H1 (cell line): ENCODE data around the gene CD300LB. TPM values are rescaled to one million over a fixed set of nuclear protein-coding genes. Genes with fewer than 3 reads are reported as not detected.

ENCODE experiments used
- CTCF ChIA-PET: fragments of 300-600 bp; sonication (Branson Sonifier 250); formaldehyde crosslinking; loops from one replicate; lab custom pipeline; 2021; ENCODE audit not compliant: partially characterized antibody; lab: Charles Lee
- POLR2A ChIA-PET: fragments of 300-600 bp; sonication (Branson Sonifier 250); formaldehyde crosslinking; loops from one replicate; lab custom pipeline; 2021; ENCODE audit warnings: inconsistent platforms; ENCODE audit not compliant: partially characterized antibody; lab: Charles Lee
- DNase-seq, 2 experiments: peaks; one replicate each; pipeline versions ENCODE4 v3.0.0 to v3.0.0-alpha.2; 2010 to 2022; ENCODE audit warnings: low spot score in 2 of 2, low read depth in 1 of 2, mixed read lengths in 1 of 2
- FAIRE-seq: peaks from 2 replicates; lab custom pipeline; 2011; peaks lifted over from hg19 to GRCh38; lab: Jason Lieb, UNC
- H2AFZ ChIP-seq: 2 replicates; pipeline ENCODE4 v1.8.1; 2012; ENCODE audit warnings: low read length, inconsistent platforms
- H2AK5ac ChIP-seq: 2 replicates; pipeline ENCODE4 v1.6.1; 2013; ENCODE audit warnings: low read depth, low read length
- H2BK120ac ChIP-seq: replicated peaks from 2 replicates; pipeline ENCODE3; 2013; ENCODE audit warnings: low read depth, low read length, inconsistent platforms
- H2BK12ac ChIP-seq: 2 replicates; pipeline ENCODE4 v1.6.1; 2013; ENCODE audit warnings: low read depth, low read length
- H2BK15ac ChIP-seq: 2 replicates; pipeline ENCODE4 v1.6.1; 2013; ENCODE audit warnings: low read length
- H2BK20ac ChIP-seq: 2 replicates; pipeline ENCODE4 v1.6.1; 2013; ENCODE audit warnings: low read length
- H2BK5ac ChIP-seq: 2 replicates; pipeline ENCODE4 v1.6.1; 2013; ENCODE audit warnings: low read depth, low read length
- H3K14ac ChIP-seq: 2 replicates; pipeline ENCODE4 v1.6.1; 2013; ENCODE audit warnings: inconsistent platforms; ENCODE audit not compliant: insufficient read length
- H3K18ac ChIP-seq: 2 replicates; pipeline ENCODE4 v1.6.1; 2013; ENCODE audit warnings: low read length; ENCODE audit errors: extremely low read depth
- H3K23ac ChIP-seq: 2 replicates; pipeline ENCODE4 v1.6.1; 2013; ENCODE audit warnings: inconsistent platforms; ENCODE audit not compliant: insufficient read length
- H3K23me2 ChIP-seq: 2 replicates; pipeline ENCODE4 v1.6.1; 2013; ENCODE audit warnings: low read depth, low read length
- H3K27ac ChIP-seq: 2 replicates; pipeline ENCODE4 v1.6.1; 2011; ENCODE audit warnings: low read depth, low read length, inconsistent platforms
- H3K27me3 ChIP-seq, 4 experiments: replicated peaks in 1 of 4; 1 replicate in 1 of 4; 2 replicates in 3 of 4; pipeline versions ENCODE4 v1.6.1 to v1.8.1; 2011 to 2013; ENCODE audit warnings: low read length in 3 of 4, mild to moderate bottlenecking in 3 of 4, inconsistent platforms in 2 of 4, mixed read lengths in 2 of 4, moderate library complexity in 1 of 4; ENCODE audit not compliant: control insufficient read depth in 3 of 4, insufficient read depth in 3 of 4; ENCODE audit errors: extremely low read depth in 1 of 4
- H3K36me3 ChIP-seq, 4 experiments: 2 replicates each; pipeline versions ENCODE4 v1.6.1 to v1.8.1; 2011 to 2013; ENCODE audit warnings: mild to moderate bottlenecking in 4 of 4, low read length in 3 of 4, moderate library complexity in 2 of 4, control low read depth in 1 of 4, inconsistent platforms in 1 of 4; ENCODE audit not compliant: insufficient read depth in 4 of 4, control insufficient read depth in 2 of 4
- H3K4ac ChIP-seq: replicated peaks from 2 replicates; pipeline ENCODE3; 2013; ENCODE audit warnings: low read length, low read depth, mixed read lengths, inconsistent platforms; ENCODE audit not compliant: insufficient read length
- H3K4me1 ChIP-seq, 4 experiments: replicated peaks in 1 of 4; 1 replicate in 1 of 4; 2 replicates in 3 of 4; pipeline versions ENCODE4 v1.6.1 to v1.8.1; 2011 to 2013; ENCODE audit warnings: low read length in 3 of 4, inconsistent platforms in 2 of 4, mixed read lengths in 1 of 4; ENCODE audit not compliant: insufficient read depth in 4 of 4, control insufficient read depth in 3 of 4
- H3K4me2 ChIP-seq, 2 experiments: 2 replicates each; pipeline versions ENCODE4 v1.6.1 to v1.8.1; 2011 to 2013; ENCODE audit warnings: low read depth in 2 of 2, low read length in 2 of 2, control low read depth in 1 of 2, inconsistent platforms in 1 of 2, mild to moderate bottlenecking in 1 of 2; ENCODE audit not compliant: insufficient read depth in 1 of 2
- H3K4me3 ChIP-seq, 4 experiments: fragments of 200-600, 300-600 bp in 1 of 4; sonication (generic), shearing (Covaris generic), sonication (Bioruptor Twin) in 1 of 4; 2 replicates each; pipeline versions ENCODE4 v1.5.1 to v1.8.1; 2011 to 2016; ENCODE audit warnings: low read length in 4 of 4, low read depth in 3 of 4, control low read depth in 2 of 4, inconsistent platforms in 2 of 4, mild to moderate bottlenecking in 2 of 4, mixed read lengths in 1 of 4, moderate library complexity in 1 of 4; ENCODE audit not compliant: insufficient read depth in 2 of 4; ENCODE audit errors: extremely low read depth in 1 of 4
- H3K56ac ChIP-seq: replicated peaks from 2 replicates; pipeline ENCODE3; 2013; ENCODE audit warnings: low read depth, mild to moderate bottlenecking, mixed read lengths, low read length, inconsistent platforms; ENCODE audit not compliant: insufficient read length
- H3K79me1 ChIP-seq: 2 replicates; pipeline ENCODE4 v1.6.1; 2013; ENCODE audit warnings: low read depth, low read length, control low read depth
- H3K79me2 ChIP-seq, 2 experiments: 2 replicates each; pipeline versions ENCODE4 v1.6.1 to v1.8.1; 2012 to 2013; ENCODE audit warnings: low read length in 2 of 2, mild to moderate bottlenecking in 2 of 2, inconsistent platforms in 1 of 2; ENCODE audit not compliant: insufficient read depth in 2 of 2, control insufficient read depth in 1 of 2
- H3K9ac ChIP-seq, 4 experiments: replicated peaks in 1 of 4; 1 replicate in 1 of 4; 2 replicates in 3 of 4; pipeline versions ENCODE4 v1.6.1 to v1.8.1; 2011 to 2013; ENCODE audit warnings: low read depth in 3 of 4, low read length in 3 of 4, control low read depth in 2 of 4, mild to moderate bottlenecking in 2 of 4, moderate library complexity in 2 of 4, inconsistent platforms in 1 of 4; ENCODE audit errors: extremely low read depth in 1 of 4
- H3K9me3 ChIP-seq, 2 experiments: 2 replicates each; pipeline versions ENCODE4 v1.6.1 to v1.8.1; 2012 to 2013; ENCODE audit warnings: mild to moderate bottlenecking in 2 of 2, moderate library complexity in 2 of 2, control low read depth in 1 of 2, inconsistent platforms in 1 of 2, low read depth in 1 of 2, low read length in 1 of 2, mixed read lengths in 1 of 2; ENCODE audit not compliant: insufficient read depth in 2 of 2
- H4K20me1 ChIP-seq, 2 experiments: replicated peaks in 1 of 2; 2 replicates each; pipeline versions ENCODE3 to v1.8.1; 2011 to 2013; ENCODE audit warnings: inconsistent platforms in 2 of 2, low read length in 2 of 2, mild to moderate bottlenecking in 1 of 2; ENCODE audit not compliant: insufficient read depth in 2 of 2, control insufficient read depth in 1 of 2
- H4K5ac ChIP-seq: 2 replicates; pipeline ENCODE4 v1.6.1; 2013; ENCODE audit warnings: low read length, low read depth, mixed read lengths, inconsistent platforms; ENCODE audit not compliant: insufficient read length
- H4K8ac ChIP-seq: 2 replicates; pipeline ENCODE4 v1.8.0; 2013; ENCODE audit warnings: mild to moderate bottlenecking, moderate library complexity, low read length, inconsistent platforms; ENCODE audit not compliant: insufficient read depth; ENCODE audit errors: extremely low read depth
- H4K91ac ChIP-seq: replicated peaks from 2 replicates; pipeline ENCODE3; 2013; ENCODE audit warnings: low read length, mixed read lengths, inconsistent platforms; ENCODE audit not compliant: insufficient read length
- BACH1 ChIP-seq: IDR thresholded peaks from 2 replicates; pipeline ENCODE4 v1.6.1; 2012; ENCODE audit warnings: low read length, improper control_type of control experiment
- MAFK ChIP-seq: IDR thresholded peaks from 2 replicates; pipeline ENCODE4 v1.6.1; 2012; ENCODE audit warnings: low read depth, mild to moderate bottlenecking, improper control_type of control experiment, low read length
- TBP ChIP-seq: IDR thresholded peaks from 2 replicates; pipeline ENCODE4 v1.6.1; 2011; ENCODE audit warnings: low read depth, low read length, improper control_type of control experiment
- WGBS, 2 experiments: shearing (Covaris generic) in 1 of 2; methylation state at CpG; one replicate each; pipeline versions ENCODE4 v1.1.6 to v1.1.7; 2013 to 2015; ENCODE audit warnings: low lambda C conversion rate in 2 of 2, mixed read lengths in 2 of 2, inconsistent platforms in 1 of 2, low coverage in 1 of 2, missing lambda C conversion rate in 1 of 2; ENCODE audit not compliant: insufficient replicate concordance in 2 of 2, insufficient coverage in 1 of 2, insufficient read length in 1 of 2; ENCODE audit errors: extremely low coverage in 1 of 2, missing lambda C conversion rate in 1 of 2; 5-methylcytosine and 5-hydroxymethylcytosine counted together
- polyA plus RNA-seq, 7 experiments: library from polyadenylated mRNA; depleted of rRNA in 3 of 7; stranded (reverse) in 5 of 7; unstranded in 2 of 7; fragments of >200 nt in 5 of 7; fragments of 200-250 nt in 2 of 7; gene quantifications; 1 replicate in 5 of 7; 2 replicates in 1 of 7; 4 replicates in 1 of 7; pipeline versions ENCODE4 v1.2.1 to v1.2.3, GENCODE V29; 2011 to 2013; ENCODE audit warnings: missing spikeins in 2 of 7, mixed read lengths in 2 of 7
- total RNA-seq: library from RNA; stranded (reverse); fragmentation: NEBNext Ultra II Directional; extraction: Animal tissue kit (Norgen Biotek cat#: 25700); gene quantifications from 2 replicates; pipeline ENCODE4 v1.2.1, GENCODE V29; 2021
- TF ChIP-seq, protein P1 (sequence below): IDR thresholded peaks from 2 replicates; pipeline ENCODE4 v1.6.1; 2012; ENCODE audit warnings: low read length, inconsistent platforms

Gene CD300LB
- total and polyA plus RNA-seq, 2 of the 8 experiments (the other 6 are each of a cell fraction or from before 2014, with no cell fraction given): not detected

DNA sequence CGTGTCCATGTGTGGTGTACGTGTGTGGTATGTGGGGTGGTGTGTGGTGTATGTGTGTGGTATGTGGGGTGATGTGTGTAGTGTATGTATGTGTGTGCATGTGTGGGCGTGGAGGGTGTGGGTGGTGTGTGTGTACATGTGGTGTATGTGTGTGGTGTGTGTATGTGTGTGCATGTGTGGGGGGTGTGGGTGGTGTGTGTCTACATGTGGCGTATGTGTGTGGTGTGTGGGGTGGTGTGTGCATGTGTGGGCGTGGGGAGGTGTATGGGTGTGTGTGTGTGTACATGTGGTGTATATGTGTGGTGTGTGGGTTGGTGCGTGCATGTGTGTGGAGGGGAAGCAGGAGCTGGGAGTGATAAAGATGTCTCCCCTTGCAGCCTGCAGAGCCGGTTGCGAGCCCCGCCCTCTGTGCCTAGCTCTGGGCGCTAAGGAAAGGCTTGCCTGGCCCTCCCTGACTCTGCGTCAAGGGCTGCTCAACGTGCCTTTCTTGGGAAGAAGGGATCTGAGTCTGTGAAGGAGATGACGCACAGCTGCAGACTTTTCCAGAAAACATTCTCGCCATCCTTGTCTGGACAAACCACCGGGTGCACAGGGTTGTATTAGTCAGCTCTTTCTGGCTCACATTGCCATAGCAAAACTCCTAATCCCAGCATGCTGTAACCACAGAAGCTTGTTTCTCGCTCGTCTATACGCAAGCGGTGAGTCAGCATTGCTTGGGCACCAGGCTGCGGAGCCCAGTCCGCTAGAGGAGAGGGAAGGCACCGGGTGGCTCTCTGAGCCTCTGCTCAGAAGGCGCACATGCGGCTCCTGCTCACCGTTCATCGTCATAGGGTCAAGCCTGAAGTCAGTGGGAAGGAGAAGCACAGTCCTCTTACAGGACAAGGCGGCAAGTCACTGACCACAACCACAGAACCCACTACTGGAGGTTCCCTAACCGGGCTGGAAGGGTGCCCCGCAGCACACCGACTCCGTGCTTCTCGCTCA, 38.0 kb upstream of the CD300LB start:
- peaks cover 10% of the 10 kb centered on the region for H3K23me2 ChIP-seq
- peak overlapping the region; percentile 91; the same call in 1 of the 2 replicates for H2BK12ac ChIP-seq
- CTCF ChIA-PET: interaction anchor here (0.8 to 1.5 kb wide), 7 partner anchors 25 to 167 kb away, joined by 3 to 5 read pairs (median 4); no protein-coding TSS in a partner anchor
- FAIRE-seq: no peak
- no peak overlapping the region for H3K4me2 ChIP-seq
- WGBS, 2 experiments: 87% methylated on average over 31 of the region's 32 CpGs; no CpG with 5 or more reads in 1 of the 2 experiments
- H4K5ac ChIP-seq: no peak overlapping the region
- peaks cover 0 to 3% (median 2%) of the 10 kb centered on the region in 4 experiments; a peak in 3 of 7 replicates for H3K4me1 ChIP-seq
- H3K9ac ChIP-seq: no peak overlapping the region; a peak in 2 of 7 replicates
- peaks cover 0 to 2% (median under 1%) of the 10 kb centered on the region in 4 experiments; a peak in 1 of 7 replicates for H3K27me3 ChIP-seq
- H4K91ac ChIP-seq: peak overlapping the region; percentile 87
- H2BK120ac ChIP-seq: no peak overlapping the region
- peak overlapping the region; percentile 51; the same call in 1 of the 2 replicates for H2BK20ac ChIP-seq
- H2AFZ ChIP-seq: 0 out of 2 replicates have a peak overlapping the region, but pooled peaks have one; percentile 58
- no peak overlapping the region for H3K4me3 ChIP-seq
- H3K79me2 ChIP-seq: no peaks in the 10 kb centered on the region; a peak in 1 of 4 replicates
- H3K79me1 ChIP-seq: peaks cover 7% of the 10 kb centered on the region
- H3K18ac ChIP-seq: no peak overlapping the region
- peak overlapping the region; percentile 25 for H4K8ac ChIP-seq
- peaks cover 0 to 10% of the 10 kb centered on the region in 2 experiments for H4K20me1 ChIP-seq
- H3K9me3 ChIP-seq: no peaks in the 10 kb centered on the region
- DNase-seq: no peak
- no peak overlapping the region for H3K23ac ChIP-seq
- no peak overlapping the region for H3K27ac ChIP-seq
- peak overlapping the region; percentile 95 for H3K4ac ChIP-seq
- H3K56ac ChIP-seq: peak overlapping the region; percentile 95
- POLR2A ChIA-PET: no interaction called here
- H2BK15ac ChIP-seq: peak overlapping the region; percentile 73; the same call in 1 of the 2 replicates
- no peak overlapping the region for H3K14ac ChIP-seq
- no peaks in the 10 kb centered on the region for H3K36me3 ChIP-seq
- no peak overlapping the region; the same call in 1 of the 2 replicates for H2BK5ac ChIP-seq
- H2AK5ac ChIP-seq: peak overlapping the region; percentile 79
- peak; percentile 44; the same call in 1 of the 2 replicates for TF ChIP-seq MAFK
- no peak for TF ChIP-seq TBP
- TF ChIP-seq, protein P1, sequence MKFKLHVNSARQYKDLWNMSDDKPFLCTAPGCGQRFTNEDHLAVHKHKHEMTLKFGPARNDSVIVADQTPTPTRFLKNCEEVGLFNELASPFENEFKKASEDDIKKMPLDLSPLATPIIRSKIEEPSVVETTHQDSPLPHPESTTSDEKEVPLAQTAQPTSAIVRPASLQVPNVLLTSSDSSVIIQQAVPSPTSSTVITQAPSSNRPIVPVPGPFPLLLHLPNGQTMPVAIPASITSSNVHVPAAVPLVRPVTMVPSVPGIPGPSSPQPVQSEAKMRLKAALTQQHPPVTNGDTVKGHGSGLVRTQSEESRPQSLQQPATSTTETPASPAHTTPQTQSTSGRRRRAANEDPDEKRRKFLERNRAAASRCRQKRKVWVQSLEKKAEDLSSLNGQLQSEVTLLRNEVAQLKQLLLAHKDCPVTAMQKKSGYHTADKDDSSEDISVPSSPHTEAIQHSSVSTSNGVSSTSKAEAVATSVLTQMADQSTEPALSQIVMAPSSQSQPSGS: no peak
- peak; percentile 76 for TF ChIP-seq BACH1
- TF ChIP-seq, all 59 proteins: peak for 2
